GM19035 (cell line): ENCODE results near the gene NAB1.
A peak's percentile ranks its signal among the peaks of the same experiment; 100 is the strongest.
"Not testable (repeated sequence)": the region's sequence is repeated elsewhere in the genome, so short reads cannot be mapped to it uniquely, and the experiment has no call there.

Experiments
- ATAC-seq: cut with Tn5 transposase; IDR thresholded peaks from one replicate; pipeline ENCODE4 v1.9.1; 2021; ENCODE audit not compliant: unreplicated experiment

Gene NAB1

DNA sequence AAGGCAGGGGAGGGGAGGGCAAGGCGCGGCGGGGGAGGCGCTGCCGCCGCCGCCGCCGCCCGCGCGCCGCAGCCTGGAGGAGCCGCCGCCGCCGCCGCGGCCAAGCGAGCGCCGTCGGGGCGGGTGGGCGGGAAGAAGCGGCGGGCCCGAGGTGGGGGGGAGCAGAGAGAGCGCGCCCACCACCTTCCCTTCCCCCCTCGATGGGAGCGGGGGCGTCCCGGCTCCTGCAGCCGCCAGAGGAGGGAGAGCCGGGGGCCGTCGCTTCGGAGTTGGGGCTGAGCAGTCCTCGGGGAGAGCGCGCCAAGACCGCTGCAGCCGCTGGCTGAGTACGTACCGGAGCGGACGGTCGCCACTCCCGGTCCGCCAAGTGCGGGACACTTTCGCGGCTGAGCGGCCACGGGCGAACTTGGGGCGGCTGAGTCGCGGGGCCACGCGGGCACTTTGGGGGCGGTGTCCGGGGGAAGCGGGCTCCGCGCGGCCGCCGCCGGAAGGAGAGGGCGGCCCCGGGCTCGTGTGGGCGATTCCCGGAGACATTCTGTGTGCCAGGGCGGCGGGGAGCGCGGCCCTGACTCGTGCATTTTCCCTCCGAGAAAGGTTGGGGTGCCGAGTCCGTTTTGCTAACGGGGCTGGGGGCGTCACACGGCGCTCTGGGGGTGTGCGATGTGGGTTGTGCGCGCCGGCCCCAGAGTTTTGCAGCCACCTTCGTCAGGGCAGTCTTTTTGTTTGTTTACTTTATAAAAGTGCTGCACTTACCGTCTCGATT is at the start of gene NAB1:
Gene NAB1, plus strand, starts transcription at position 49 of the 763 bp plus-strand sequence. CDS start 10,094 bp downstream, outside the sequence.
- peak; percentile 52 for ATAC-seq

DNA sequence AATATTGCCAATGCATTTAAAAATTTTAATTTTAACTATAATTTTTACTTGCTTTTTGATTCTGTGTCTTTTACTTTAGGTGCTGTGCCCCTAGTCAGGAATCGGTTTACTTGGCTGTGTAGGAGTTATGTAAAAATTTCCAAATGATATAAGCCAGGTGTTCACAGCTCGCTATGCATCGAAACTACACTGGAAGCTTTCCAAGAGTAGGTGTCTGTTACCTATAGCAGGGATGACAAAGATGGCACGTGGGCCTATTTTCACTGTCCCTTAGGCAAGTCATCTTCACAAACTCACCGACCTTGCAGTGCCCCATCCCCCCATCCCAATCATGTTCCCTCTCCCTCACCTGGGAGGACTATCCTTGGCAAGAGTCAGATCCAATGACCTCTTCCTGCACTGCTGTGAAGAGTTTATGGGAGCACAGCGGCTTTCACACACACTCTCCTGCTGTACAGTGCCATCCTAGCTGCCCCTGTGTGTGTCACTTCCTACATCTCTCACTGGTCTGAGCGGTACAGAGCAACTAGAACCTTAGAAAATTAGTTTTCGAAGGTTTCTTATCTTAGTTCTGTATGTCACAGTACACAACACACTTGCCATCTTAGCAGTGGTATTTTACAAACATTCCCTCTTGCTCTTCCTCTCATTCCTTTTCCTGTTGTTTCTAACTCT is 49.2 kb upstream of the NAB1 start:
- ATAC-seq: no peak

- no peak for ATAC-seq
Observed at GRCh38 chr2:190600293-190601103, 48.4 kb upstream of the NAB1 start.

DNA sequence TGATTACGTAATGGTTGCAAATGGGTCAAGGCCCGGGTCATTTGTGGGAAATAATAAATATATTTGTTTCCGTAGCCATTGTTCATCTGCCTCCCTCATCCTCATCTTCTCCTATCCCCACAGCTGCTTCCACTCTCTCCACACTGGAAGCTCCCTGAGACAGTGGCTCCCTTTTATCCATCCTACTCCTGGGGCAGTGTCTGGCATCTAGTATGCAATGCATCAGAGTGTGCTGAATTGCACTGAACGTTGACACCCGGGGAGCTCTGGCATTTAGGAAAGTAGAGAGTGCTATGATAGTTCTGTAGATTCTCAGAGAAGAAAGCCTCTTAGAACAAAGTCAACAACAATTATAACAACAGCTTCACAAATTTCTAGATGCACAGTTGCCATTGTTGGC is 45.5 kb upstream of the NAB1 start:
- ATAC-seq: no peak

GRCh38 chr2:190607014-190607597 is 41.8 kb upstream of the NAB1 start:
- no peak for ATAC-seq

DNA sequence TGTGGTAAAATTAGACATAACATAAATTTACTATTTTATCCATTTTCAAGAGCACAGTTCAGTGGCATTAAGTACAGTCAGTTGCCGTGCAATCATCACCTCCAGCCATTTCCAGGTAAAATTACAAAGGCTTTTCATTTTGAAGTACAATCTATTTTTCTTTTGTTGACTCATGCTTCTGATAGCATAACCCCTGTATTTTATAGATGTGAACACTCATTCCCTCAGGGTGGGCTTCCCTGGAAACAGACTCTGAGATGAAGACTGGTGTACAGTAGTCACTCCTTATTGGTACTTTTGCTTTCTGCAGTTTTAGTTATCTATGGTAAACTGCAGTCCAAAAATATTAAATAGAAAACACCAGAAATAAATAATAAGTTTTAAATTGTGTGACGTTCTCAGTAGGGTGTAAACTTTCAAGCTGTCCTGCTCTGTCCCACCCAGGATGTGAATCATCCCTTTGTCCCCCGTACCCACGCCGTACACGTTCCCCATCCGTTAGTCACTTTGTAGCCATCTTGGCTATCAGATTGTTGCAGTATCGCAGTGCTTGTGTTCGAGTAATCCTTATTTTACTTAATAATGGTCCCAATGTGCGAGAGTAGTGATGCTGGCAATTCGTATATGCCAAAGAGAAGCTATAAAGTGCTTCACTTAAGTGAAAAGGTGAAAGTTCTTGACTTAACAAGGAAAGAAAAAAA is 41.1 kb upstream of the NAB1 start:
- no peak for ATAC-seq

- ATAC-seq: not testable (repeated sequence)
Observed at GRCh38 chr2:190608863-190609262, 40.0 kb upstream of the NAB1 start.

DNA sequence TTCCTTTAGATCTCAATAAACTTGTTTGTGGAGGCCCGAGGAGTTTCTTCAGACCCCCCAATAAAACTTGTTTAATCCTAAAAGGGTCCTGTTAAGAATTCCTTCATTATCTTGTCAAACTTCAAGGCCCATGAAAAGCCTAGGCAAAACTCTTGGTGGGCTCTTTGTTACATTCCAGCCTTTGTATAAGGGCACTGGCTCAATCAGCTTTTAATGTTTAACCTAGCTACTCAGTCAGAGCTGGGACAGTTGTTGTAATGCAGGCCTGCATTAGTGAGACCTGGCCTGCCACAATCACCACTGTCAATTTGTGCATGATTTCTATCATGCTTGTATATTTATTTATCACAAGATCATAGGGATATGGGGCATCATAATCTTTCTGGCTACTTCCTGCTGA is 39.5 kb upstream of the NAB1 start:
- ATAC-seq: not testable (repeated sequence)

DNA sequence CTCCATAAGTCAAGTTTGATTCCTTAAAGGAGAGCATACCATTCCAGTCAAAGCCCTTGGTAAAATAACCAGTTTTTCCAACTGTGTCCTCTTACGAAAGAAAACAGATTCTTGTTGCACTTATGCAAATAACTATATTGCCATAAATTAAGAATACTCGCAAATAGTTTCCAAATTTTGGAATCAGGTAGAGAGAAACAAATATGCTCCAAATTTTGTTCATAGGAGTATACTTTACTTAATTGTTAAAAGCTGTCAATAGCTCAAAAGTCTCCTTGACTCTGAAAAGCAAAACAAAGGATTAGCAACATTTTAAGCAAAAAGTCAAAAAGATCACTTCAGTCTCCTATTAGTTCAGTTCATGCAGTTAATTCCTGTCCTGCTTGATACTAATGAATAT is 38.4 kb upstream of the NAB1 start:
- ATAC-seq: not testable (repeated sequence)

DNA sequence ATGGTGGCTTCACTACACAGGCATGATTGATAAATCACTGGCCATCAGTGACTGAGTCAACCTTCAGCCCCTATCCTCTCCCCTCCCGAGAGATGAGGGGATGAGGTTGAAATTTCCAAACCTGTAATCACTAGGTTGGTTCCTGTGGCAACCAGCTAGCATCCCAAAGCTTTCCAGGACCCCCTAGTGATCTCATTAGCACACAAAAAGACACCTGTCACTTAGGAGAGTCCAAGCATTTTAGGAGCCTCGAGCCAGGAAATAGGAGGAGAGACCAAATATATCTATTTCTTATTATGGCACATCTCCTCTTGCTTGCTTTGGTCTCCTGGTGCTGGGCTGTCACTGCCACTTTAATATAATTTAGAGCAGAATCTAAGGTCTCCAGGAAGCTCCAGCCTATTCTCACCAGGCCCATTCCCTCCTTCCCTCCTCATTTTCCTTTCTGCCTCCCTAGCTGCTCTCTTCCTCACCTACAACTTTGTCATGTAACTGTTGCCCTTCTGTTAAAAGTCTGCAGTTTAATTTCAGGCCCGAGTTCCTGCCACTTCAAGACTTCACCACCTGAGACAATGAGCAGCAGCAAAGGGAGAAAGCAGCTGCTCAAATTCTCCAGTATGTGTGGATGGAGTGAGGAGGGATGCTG is 33.2 kb upstream of the NAB1 start:
- no peak for ATAC-seq

DNA sequence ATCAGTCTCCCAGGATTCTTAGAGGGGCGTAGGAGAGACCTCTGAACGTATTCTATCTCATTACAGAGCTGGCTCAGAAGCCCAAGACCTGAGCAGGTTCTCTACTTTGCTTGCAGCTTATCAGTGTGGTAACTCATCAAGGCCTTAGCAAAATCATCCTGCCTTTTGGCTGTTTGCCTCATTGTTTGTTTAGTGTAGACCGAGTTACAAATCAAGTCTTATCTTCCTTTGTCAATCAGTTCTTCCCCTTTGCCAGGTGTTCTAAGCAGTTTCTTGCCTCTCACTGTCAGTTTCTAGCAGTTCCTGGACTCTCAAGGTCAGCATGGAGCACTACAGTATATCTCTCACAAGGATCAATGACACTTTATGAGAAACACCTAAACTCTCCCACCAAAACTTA is 30.9 kb upstream of the NAB1 start:
- no peak for ATAC-seq

DNA sequence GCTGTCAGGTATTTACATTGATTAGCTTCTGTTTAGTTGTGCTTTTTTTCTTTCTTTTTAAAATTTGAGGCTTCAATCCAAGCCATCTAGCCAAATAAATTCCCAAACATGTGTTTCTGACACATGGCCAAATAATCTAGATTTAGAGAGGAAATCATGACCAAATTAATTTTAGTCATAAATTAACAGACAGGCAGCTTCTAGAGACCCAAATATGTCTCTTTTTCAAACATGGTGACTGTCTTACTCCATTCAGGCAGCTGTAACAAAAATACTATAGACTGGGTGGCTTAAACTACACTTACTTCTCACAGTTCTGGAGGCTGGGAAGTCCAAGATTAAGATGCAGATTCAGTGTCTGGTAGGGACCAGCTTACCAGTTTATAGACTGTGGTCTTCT is 23.2 kb upstream of the NAB1 start:
- no peak for ATAC-seq

GRCh38 chr2:190626641-190627210 is 22.2 kb upstream of the NAB1 start:
- ATAC-seq: no peak

- ATAC-seq: peak; percentile 68
Observed at GRCh38 chr2:190627448-190628412, 21.2 kb upstream of the NAB1 start.

DNA sequence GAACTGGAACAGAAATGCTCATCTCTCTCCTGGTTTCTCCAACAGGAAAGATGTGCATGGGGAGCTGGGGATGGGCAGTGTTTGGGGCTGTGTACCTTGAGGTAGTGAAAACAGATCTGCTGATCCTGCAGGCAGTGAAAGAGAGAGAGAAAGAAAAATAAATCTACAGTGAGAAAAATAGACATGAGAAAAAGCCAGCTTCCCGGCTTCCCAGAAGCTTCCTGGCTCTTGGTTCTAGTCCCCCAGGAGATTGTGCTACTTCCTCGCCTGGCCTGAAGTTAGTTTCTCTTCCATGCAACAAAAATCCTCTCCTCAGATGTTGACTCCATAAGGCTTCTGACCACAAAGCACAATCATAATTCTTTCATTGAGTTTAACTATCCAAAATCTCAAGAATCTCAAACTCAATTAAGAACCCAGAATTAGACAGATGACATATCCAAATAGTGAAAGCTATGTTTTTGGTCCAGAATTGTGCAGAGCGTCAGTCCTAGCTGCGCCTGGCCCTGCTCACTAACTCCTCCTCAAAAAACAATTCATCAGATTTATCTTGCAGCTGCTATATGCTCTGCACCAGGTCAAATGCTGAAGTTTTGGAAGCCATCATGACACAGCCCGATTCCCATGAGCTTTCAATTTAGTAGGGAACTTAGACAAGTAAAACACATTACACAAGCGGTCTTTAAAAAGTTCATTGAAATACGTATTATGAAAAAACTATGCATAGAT is 20.1 kb upstream of the NAB1 start:
- no peak for ATAC-seq

GRCh38 chr2:190634381-190634780 is 14.5 kb upstream of the NAB1 start:
- ATAC-seq: no peak

DNA sequence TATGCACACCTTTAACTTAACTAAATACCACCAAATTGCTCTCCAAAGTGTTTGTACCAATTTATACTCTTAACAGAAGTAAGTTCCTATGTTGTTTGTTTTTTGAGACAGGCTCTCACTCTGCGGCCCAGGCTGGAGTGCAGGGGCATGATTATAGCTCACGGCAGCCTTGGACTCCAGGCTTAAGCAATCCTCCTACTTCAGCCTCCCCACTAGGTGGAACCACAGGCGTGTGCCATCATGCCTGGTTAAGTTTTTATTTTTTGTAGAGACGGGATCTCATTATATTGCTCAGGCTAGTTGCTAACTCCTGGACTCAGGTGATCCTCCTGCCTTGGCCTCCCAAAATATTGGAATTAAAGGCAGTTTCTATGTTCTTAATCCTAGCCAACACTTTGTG is 13.1 kb upstream of the NAB1 start:
- ATAC-seq: no peak

GRCh38 chr2:190636361-190636760 is 12.5 kb upstream of the NAB1 start:
- no peak for ATAC-seq
